Breast epithelium (tissue), 3 donors: ENCODE measurements around the gene MISFA.

Experiments used
- POLR2A ChIP-seq: fragments of 450-650 bp; IDR thresholded peaks from one replicate; pipeline ENCODE4 v1.6.1; 2016; ENCODE audit warnings: antibody characterized with exemption, mild to moderate bottlenecking, moderate library complexity
- POLR2AphosphoS5 ChIP-seq, 3 donors: sonication (generic); formaldehyde crosslinking; IDR thresholded peaks; one replicate each; pipeline ENCODE4 v1.6.1; 2017; ENCODE audit warnings: antibody characterized with exemption in 3 of 3
- TF ChIP-seq, protein P1 (sequence below), 3 donors: fragments of 450-650 bp; IDR thresholded peaks; one replicate each; pipeline ENCODE4 v1.5.1; 2016 to 2017; ENCODE audit warnings: antibody characterized with exemption in 3 of 3, mild to moderate bottlenecking in 3 of 3, moderate library complexity in 3 of 3

DNA sequence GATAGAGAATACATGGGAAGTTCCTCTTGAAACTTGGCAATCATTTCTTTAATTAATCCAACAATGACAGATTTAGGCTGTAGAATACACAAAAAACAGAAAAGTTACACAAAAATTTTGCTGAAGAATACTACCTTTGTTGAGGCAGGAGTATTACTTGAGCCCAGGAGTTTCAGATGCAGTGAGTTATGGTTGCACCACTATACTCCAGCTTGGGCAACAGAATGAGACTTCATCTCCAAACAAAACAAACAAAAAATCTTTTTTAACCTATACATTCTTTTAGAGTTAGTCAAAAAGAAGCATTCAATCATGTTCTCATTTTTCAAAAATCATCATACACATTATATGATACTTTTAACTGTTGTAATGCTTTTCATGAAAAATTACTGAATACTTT lies 33.2 kb upstream of the MISFA start:
- TF ChIP-seq, protein P1, sequence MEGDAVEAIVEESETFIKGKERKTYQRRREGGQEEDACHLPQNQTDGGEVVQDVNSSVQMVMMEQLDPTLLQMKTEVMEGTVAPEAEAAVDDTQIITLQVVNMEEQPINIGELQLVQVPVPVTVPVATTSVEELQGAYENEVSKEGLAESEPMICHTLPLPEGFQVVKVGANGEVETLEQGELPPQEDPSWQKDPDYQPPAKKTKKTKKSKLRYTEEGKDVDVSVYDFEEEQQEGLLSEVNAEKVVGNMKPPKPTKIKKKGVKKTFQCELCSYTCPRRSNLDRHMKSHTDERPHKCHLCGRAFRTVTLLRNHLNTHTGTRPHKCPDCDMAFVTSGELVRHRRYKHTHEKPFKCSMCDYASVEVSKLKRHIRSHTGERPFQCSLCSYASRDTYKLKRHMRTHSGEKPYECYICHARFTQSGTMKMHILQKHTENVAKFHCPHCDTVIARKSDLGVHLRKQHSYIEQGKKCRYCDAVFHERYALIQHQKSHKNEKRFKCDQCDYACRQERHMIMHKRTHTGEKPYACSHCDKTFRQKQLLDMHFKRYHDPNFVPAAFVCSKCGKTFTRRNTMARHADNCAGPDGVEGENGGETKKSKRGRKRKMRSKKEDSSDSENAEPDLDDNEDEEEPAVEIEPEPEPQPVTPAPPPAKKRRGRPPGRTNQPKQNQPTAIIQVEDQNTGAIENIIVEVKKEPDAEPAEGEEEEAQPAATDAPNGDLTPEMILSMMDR (IDR thresholded peaks at IDR 0.05) = no peak
- TF ChIP-seq POLR2A (no peak), POLR2AphosphoS5 (IDR thresholded peaks at IDR 0.05) (no peak)
